CD4-positive, alpha-beta T cell (primary cell): ENCODE data around the gene JTB. TPM values are rescaled to one million over a fixed set of nuclear protein-coding genes. Genes with fewer than 3 reads are reported as not detected.

Experiments used
- ATAC-seq: fragments of 200-7000 bp; cut with Tn5 transposase; one replicate; pipeline ENCODE4 v1.10.0; 2022; ENCODE audit warnings: mild to moderate bottlenecking; ENCODE audit not compliant: poor library complexity
- CTCF ChIA-PET: fragments of 350-600 bp; sonication (Branson Sonifier 250); formaldehyde crosslinking; loops from one replicate; lab custom pipeline; 2021; ENCODE audit warnings: antibody characterized with exemption, inconsistent platforms; lab: Charles Lee
- POLR2A ChIA-PET: fragments of 350-600 bp; sonication (Branson Sonifier 250); formaldehyde crosslinking; loops from one replicate; lab custom pipeline; 2021; ENCODE audit warnings: antibody characterized with exemption, inconsistent platforms; lab: Charles Lee
- DNase-seq, 14 experiments: peaks; one replicate each; pipeline ENCODE4 v3.0.0-alpha.2; 2013 to 2020; ENCODE audit warnings: mixed read lengths in 2 of 14
- H3K27ac ChIP-seq, 2 donors: one replicate each; pipeline versions ENCODE4 v1.5.1 to v1.7.0; 2013; ENCODE audit warnings: low read length in 2 of 2, low read depth in 1 of 2, mild to moderate bottlenecking in 1 of 2
- H3K27me3 ChIP-seq, 2 experiments: 1 replicate in 1 of 2; 2 replicates in 1 of 2; pipeline versions ENCODE4 v1.6.1 to v1.7.0; 2013; ENCODE audit warnings: low read length in 2 of 2, control low read depth in 1 of 2, mild to moderate bottlenecking in 1 of 2, moderate library complexity in 1 of 2; ENCODE audit not compliant: insufficient read depth in 2 of 2, control insufficient read depth in 1 of 2
- H3K36me3 ChIP-seq: one replicate; pipeline ENCODE4 v1.6.1; 2013; ENCODE audit warnings: low read length, control low read depth; ENCODE audit not compliant: insufficient read depth
- H3K4me1 ChIP-seq: one replicate; pipeline ENCODE4 v1.6.1; 2013; ENCODE audit warnings: low read length, control low read depth; ENCODE audit not compliant: insufficient read depth
- H3K4me3 ChIP-seq: one replicate; pipeline ENCODE4 v1.5.1; 2013; ENCODE audit warnings: mild to moderate bottlenecking, low read length, moderate library complexity
- H3K9me3 ChIP-seq, 2 experiments: 1 replicate in 1 of 2; 2 replicates in 1 of 2; pipeline versions ENCODE4 v1.6.1 to v1.7.0; 2013; ENCODE audit warnings: low read length in 2 of 2, mild to moderate bottlenecking in 2 of 2, control low read depth in 1 of 2, moderate library complexity in 1 of 2; ENCODE audit not compliant: control insufficient read depth in 1 of 2, insufficient read depth in 1 of 2
- H3K27ac Mint-ChIP-seq: one replicate; pipeline ENCODE4 v1.8.0; 2020; ENCODE audit warnings: mixed read lengths
- H3K27me3 Mint-ChIP-seq: one replicate; pipeline ENCODE4 v1.8.0; 2021; ENCODE audit warnings: mixed read lengths
- H3K36me3 Mint-ChIP-seq: one replicate; pipeline ENCODE4 v1.8.0; 2021; ENCODE audit warnings: low read depth, mixed read lengths
- H3K4me1 Mint-ChIP-seq: one replicate; pipeline ENCODE4 v1.8.0; 2021; ENCODE audit warnings: low read depth, mixed read lengths
- H3K4me3 Mint-ChIP-seq: one replicate; pipeline ENCODE4 v1.8.0; 2020; ENCODE audit warnings: mild to moderate bottlenecking, mixed read lengths
- H3K9me3 Mint-ChIP-seq: one replicate; pipeline ENCODE4 v1.8.0; 2020; ENCODE audit warnings: mixed read lengths
- CTCF ChIP-seq: fragments of 200-600 bp; IDR thresholded peaks from one replicate; pipeline ENCODE4 v1.8.0; 2022; ENCODE audit warnings: antibody characterized with exemption, mild to moderate bottlenecking
- intact Hi-C, 2 experiments: fragments of 100-400 bp; cut with DNase I in 1 of 2; cut with micrococcal nuclease in 1 of 2; formaldehyde crosslinking; loops; one replicate each; pipeline versions ENCODE4 v1.15.1 to v1.9.0; 2023 to 2025; cut with DNase I, micrococcal nuclease
- total RNA-seq, 174 experiments: library from RNA in 2 of 174; stranded (reverse) in 2 of 174; gene quantifications; one replicate each; pipeline ENCODE4 v1.2.3 and lab custom pipeline; 2021 to 2026

Gene JTB
- total RNA-seq, 2 experiments from 2014 or later: 80.4 to 80.9 TPM

DNA sequence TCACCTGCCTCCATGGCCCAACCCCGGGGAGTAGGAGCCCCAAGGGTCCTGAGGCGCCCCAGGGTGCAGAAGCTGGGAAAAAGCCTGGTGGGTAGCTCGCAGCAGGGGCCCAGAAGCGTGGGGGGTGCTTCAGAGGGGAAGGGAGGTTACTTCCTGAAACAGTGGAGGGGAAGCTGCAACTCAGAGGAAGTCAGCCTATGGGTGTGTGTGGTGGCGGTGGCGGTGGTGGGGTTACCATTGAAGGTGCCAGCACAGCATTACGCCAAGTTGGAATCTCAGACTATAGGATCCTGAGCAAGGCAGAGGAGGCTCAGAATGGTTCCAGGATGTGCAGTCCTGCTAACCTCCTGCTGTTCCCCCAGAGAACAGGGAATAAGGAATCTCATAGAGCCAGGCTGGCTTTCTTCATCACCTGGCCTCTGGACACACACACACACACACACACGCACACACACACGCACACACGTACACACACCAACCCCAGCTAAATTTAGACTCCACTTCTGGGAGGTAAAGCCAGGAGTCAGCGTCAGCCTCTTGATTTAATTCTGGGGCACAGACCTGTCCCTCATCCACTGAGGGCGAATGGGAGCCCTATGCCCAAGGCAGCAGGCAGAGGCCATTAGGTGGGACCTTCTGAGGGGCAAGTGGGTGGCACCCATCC lies 32.2 kb downstream of the JTB start:
- TF ChIP-seq CTCF: no peak
- Mint-ChIP-seq H3K27ac (peak overlapping the region; percentile 86), H3K4me3 (peak overlapping the region; percentile 89), H3K4me1 (peaks cover 36% of the 10 kb centered on the region), H3K27me3 (no peaks in the 10 kb centered on the region), H3K36me3 (peaks cover 79% of the 10 kb centered on the region), H3K9me3 (no peaks in the 10 kb centered on the region)
- Histone ChIP-seq H3K27ac (peak overlapping the region; percentile 92 to 94), H3K27me3 (no peaks in the 10 kb centered on the region), H3K36me3 (peaks cover 67% of the 10 kb centered on the region), H3K9me3 (no peaks in the 10 kb centered on the region), H3K4me3 (peak overlapping the region; percentile 84), H3K4me1 (peaks cover 57% of the 10 kb centered on the region)
- POLR2A ChIA-PET: interaction anchor here (0.9 to 5.0 kb wide), 20 partner anchors 8 to 381 kb away, joined by 3 to 143 read pairs (median 6); partner anchors contain the start of genes CHTOP, CREB3L4, CRTC2 and GATAD2B
- DNase-seq (peak; percentile 65 to 93 (median 77)), ATAC-seq (peak; percentile 82)
- CTCF ChIA-PET: interaction anchor here (0.9 to 3.5 kb wide), 9 partner anchors 13 to 148 kb away, joined by 3 to 31 read pairs (median 7); partner anchors contain the start of genes CREB3L4, CRTC2, GATAD2B and RAB13
- intact Hi-C loops: loop anchor here (1.0 to 2.0 kb wide), 5 partner anchors 13 to 148 kb away; partner anchors contain the start of genes CRTC2 (in 1 of the 2) and RPS27 (in 1 of the 2)

DNA sequence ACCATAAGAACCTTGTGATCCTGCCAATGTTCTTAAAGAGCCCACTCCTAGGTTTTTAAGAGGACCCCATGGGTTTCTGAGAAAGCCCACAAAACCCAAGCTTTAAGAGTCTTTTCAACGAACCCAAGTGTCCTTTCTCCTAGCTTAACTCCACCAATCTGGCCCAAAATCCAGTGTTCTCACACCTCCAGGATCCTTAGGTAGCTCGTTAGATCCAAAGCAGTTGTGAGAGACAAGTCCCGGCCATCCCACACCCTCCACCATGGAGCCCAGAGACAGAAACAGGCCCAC lies 32.7 kb downstream of the JTB start:
- Mint-ChIP-seq H3K4me1 (peaks cover 41% of the 10 kb centered on the region), H3K27ac (peak overlapping the region; percentile 86), H3K9me3 (no peaks in the 10 kb centered on the region), H3K36me3 (peaks cover 80% of the 10 kb centered on the region), H3K27me3 (no peaks in the 10 kb centered on the region), H3K4me3 (peak overlapping the region; percentile 89)
- DNase-seq: no peak
- ATAC-seq: no peak
- H3K9me3 ChIP-seq: no peaks in the 10 kb centered on the region
- intact Hi-C loops: loop anchor here (1.0 to 2.0 kb wide), 5 partner anchors 14 to 147 kb away; partner anchors contain the start of genes CRTC2 (in 1 of the 2) and RPS27 (in 1 of the 2)
- ChIA-PET POLR2A (interaction anchor here (0.9 to 5.0 kb wide), 16 partner anchors 11 to 276 kb away, joined by 3 to 143 read pairs (median 12); partner anchors contain the start of genes CREB3L4, CRTC2, GATAD2B and INTS3), CTCF (interaction anchor here (0.9 to 3.5 kb wide), 8 partner anchors 13 to 147 kb away, joined by 3 to 31 read pairs (median 8); partner anchors contain the start of genes CREB3L4, CRTC2, GATAD2B and RAB13)
- peak overlapping the region; percentile 92 to 94 for H3K27ac ChIP-seq
- peak overlapping the region; percentile 84 for H3K4me3 ChIP-seq
- H3K36me3 ChIP-seq: peaks cover 67% of the 10 kb centered on the region
- no peak for TF ChIP-seq CTCF
- no peaks in the 10 kb centered on the region for H3K27me3 ChIP-seq
- peaks cover 57% of the 10 kb centered on the region for H3K4me1 ChIP-seq

DNA sequence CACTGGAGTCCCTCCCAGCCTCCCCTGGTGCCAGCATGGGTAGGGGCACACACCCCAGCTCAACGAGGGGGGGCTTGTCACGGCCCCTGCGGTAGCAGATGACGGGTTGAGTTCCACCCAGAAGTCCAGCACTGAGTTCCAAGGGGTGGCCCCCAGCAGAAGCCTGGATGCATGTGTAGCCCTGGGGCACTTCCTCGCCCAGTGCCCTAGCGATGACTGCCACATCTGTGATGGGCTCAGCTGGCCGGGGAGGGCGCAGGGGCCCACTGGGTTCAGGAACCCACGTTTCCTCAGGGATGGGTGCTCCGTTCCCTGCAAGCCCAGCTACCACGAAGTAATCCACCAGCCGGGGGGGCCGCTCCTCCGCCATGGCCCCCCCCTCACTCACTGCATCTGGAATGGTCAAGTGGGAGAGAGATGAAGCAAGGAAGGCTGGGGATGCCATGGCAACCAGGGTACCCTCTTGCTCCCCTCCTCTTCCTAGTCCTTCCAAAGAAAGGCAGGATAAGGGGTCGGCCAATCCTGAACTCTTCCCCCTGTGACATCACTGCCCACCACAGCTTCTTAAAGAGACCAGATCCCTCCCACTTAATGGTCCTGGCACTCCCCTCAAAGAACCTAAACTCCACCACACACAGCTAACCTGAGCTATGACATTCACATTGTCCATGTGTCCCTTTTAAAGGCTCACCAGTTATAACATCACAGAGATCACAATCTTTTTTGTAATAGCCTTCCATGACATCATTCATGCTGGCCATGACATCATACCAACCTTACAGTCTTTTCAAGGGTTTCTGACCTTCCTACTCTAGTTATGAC lies 33.3 kb downstream of the JTB start:
- Histone ChIP-seq H3K36me3 (peaks cover 67% of the 10 kb centered on the region), H3K27me3 (no peaks in the 10 kb centered on the region), H3K27ac (peak overlapping the region; percentile 92 to 94), H3K4me1 (peaks cover 60% of the 10 kb centered on the region), H3K4me3 (peak overlapping the region; percentile 84), H3K9me3 (no peaks in the 10 kb centered on the region)
- Mint-ChIP-seq H3K4me1 (peaks cover 41% of the 10 kb centered on the region), H3K27me3 (no peaks in the 10 kb centered on the region), H3K4me3 (peak overlapping the region; percentile 89), H3K27ac (peak overlapping the region; percentile 86), H3K9me3 (no peaks in the 10 kb centered on the region), H3K36me3 (peaks cover 83% of the 10 kb centered on the region)
- ChIA-PET CTCF (interaction anchor here (0.9 to 3.5 kb wide), 10 partner anchors 14 to 147 kb away, joined by 3 to 31 read pairs (median 6); partner anchors contain the start of genes CREB3L4, CRTC2, GATAD2B and RAB13), POLR2A (interaction anchor here (0.9 to 5.0 kb wide), 17 partner anchors 10 to 276 kb away, joined by 3 to 143 read pairs (median 12); partner anchors contain the start of genes CREB3L4, CRTC2, GATAD2B and INTS3)
- DNase-seq (peak in 3 of 14 experiments; percentile 25 to 50 (median 49)), ATAC-seq (no peak)
- TF ChIP-seq CTCF: no peak
- intact Hi-C loops: loop anchor here in 1 of 2 experiments (2.0 kb wide), 1 partner anchor 123 kb away; no protein-coding TSS in a partner anchor
